ENCODE results near the gene ZFPM1.

The ZFPM1 gene

GRCh38 chr16:88447881-88448280, 5.2 kb upstream of the ZFPM1 start:
- no peak for DNase-seq (ENCODE audit: low read depth in 1 of 2, low spot score in 1 of 2)
- no peak for TF ChIP-seq SPI1 (IDR thresholded peaks at IDR 0.05; ENCODE audit: borderline replicate concordance, low read depth)
- no peak for TF ChIP-seq CTCF (IDR thresholded peaks at IDR 0.05; ENCODE audit: insufficient read depth, low read length)
- TF ChIP-seq POLR2AphosphoS5 (IDR thresholded peaks at IDR 0.05; ENCODE audit: low read depth): no peak
- no peak for TF ChIP-seq GABPA (IDR thresholded peaks at IDR 0.05; ENCODE audit: low read depth)
- no peak for TF ChIP-seq REST (IDR thresholded peaks at IDR 0.05; ENCODE audit: insufficient replicate concordance, low read depth)
- no peak overlapping the region for H3K27ac ChIP-seq (replicated peaks)
- H3K4me3 ChIP-seq (replicated peaks; ENCODE audit: insufficient read depth, low read length): no peak overlapping the region
- H3K27me3 ChIP-seq (ENCODE audit: insufficient read depth, poor library complexity, severe bottlenecking): peaks cover 7% of the 10 kb centered on the region

GRCh38 chr16:88448461-88449266, 4.4 kb upstream of the ZFPM1 start:
- TF ChIP-seq GABPA (IDR thresholded peaks at IDR 0.05; ENCODE audit: low read depth) (no peak), CTCF (IDR thresholded peaks at IDR 0.05; ENCODE audit: insufficient read depth, low read length) (no peak), SPI1 (IDR thresholded peaks at IDR 0.05; ENCODE audit: borderline replicate concordance, low read depth) (peak; percentile 5; the same call in 1 of the 2 replicates), POLR2AphosphoS5 (IDR thresholded peaks at IDR 0.05; ENCODE audit: low read depth) (no peak), REST (IDR thresholded peaks at IDR 0.05; ENCODE audit: insufficient replicate concordance, low read depth) (no peak)
- Histone ChIP-seq H3K27ac (replicated peaks) (no peak overlapping the region), H3K27me3 (ENCODE audit: insufficient read depth, poor library complexity, severe bottlenecking) (peaks cover 7% of the 10 kb centered on the region), H3K4me3 (replicated peaks; ENCODE audit: insufficient read depth, low read length) (no peak overlapping the region)
- DNase-seq (ENCODE audit: low read depth in 1 of 2, low spot score in 1 of 2): no peak

- no peak for TF ChIP-seq GABPA (IDR thresholded peaks at IDR 0.05; ENCODE audit: low read depth)
- TF ChIP-seq REST (IDR thresholded peaks at IDR 0.05; ENCODE audit: insufficient replicate concordance, low read depth): no peak
- no peak for TF ChIP-seq SPI1 (IDR thresholded peaks at IDR 0.05; ENCODE audit: borderline replicate concordance, low read depth)
- no peak for TF ChIP-seq CTCF (IDR thresholded peaks at IDR 0.05; ENCODE audit: insufficient read depth, low read length)
- no peak for TF ChIP-seq POLR2AphosphoS5 (IDR thresholded peaks at IDR 0.05; ENCODE audit: low read depth)
- Histone ChIP-seq H3K4me3 (replicated peaks; ENCODE audit: insufficient read depth, low read length) (no peak overlapping the region), H3K27ac (replicated peaks) (no peak overlapping the region), H3K27me3 (ENCODE audit: insufficient read depth, poor library complexity, severe bottlenecking) (peaks cover 11% of the 10 kb centered on the region)
- no peak for DNase-seq (ENCODE audit: low read depth in 1 of 2, low spot score in 1 of 2)
These were observed 3.9 kb upstream of the ZFPM1 start for GRCh38 chr16:88449267-88449561.

Measured in HL-60 (cell line).